Ishikawa (cell line): Measurements from ENCODE around the gene PPP1R12A.

Experiments
- CEBPB ChIP-seq: IDR thresholded peaks from 2 replicates; pipeline ENCODE4 v1.6.1; 2012
- CREB1 ChIP-seq: IDR thresholded peaks from 2 replicates; pipeline ENCODE4 v1.6.1; 2012; ENCODE audit warnings: low read depth
- EGR1 ChIP-seq: IDR thresholded peaks from 2 replicates; pipeline ENCODE4 v1.6.1; 2012
- EP300 ChIP-seq: IDR thresholded peaks from 2 replicates; pipeline ENCODE4 v1.6.1; 2012; ENCODE audit warnings: borderline replicate concordance
- FOXM1 ChIP-seq: IDR thresholded peaks from 2 replicates; pipeline ENCODE4 v1.6.1; 2012; ENCODE audit warnings: low read depth, borderline replicate concordance
- MAX ChIP-seq: IDR thresholded peaks from 2 replicates; pipeline ENCODE4 v1.6.1; 2012
- NFIC ChIP-seq: IDR thresholded peaks from 2 replicates; pipeline ENCODE4 v1.6.1; 2012
- RAD21 ChIP-seq: IDR thresholded peaks from 2 replicates; pipeline ENCODE4 v1.6.1; 2012; ENCODE audit warnings: low read depth
- TAF1 ChIP-seq: IDR thresholded peaks from 2 replicates; pipeline ENCODE4 v1.6.1; 2012; ENCODE audit warnings: low read depth, mild to moderate bottlenecking
- TCF12 ChIP-seq: IDR thresholded peaks from 2 replicates; pipeline ENCODE4 v1.6.1; 2012; ENCODE audit warnings: low read depth
- TEAD4 ChIP-seq: IDR thresholded peaks from 2 replicates; pipeline ENCODE4 v1.6.1; 2012
- USF1 ChIP-seq: IDR thresholded peaks from 2 replicates; pipeline ENCODE4 v1.6.1; 2012
- YY1 ChIP-seq: IDR thresholded peaks from 2 replicates; pipeline ENCODE4 v1.6.1; 2012; ENCODE audit warnings: low read depth
- ZBTB7A ChIP-seq: IDR thresholded peaks from 2 replicates; pipeline ENCODE4 v1.6.1; 2012; ENCODE audit warnings: low read depth
- TF ChIP-seq, protein P1 (sequence below): IDR thresholded peaks from 2 replicates; pipeline ENCODE4 v1.6.1; 2012; ENCODE audit warnings: low read depth, mild to moderate bottlenecking

The PPP1R12A gene

GRCh38 chr12:79982086-79983062 is 47.5 kb upstream of the PPP1R12A start:
- no peak for TF ChIP-seq YY1
- TF ChIP-seq RAD21 = 0 out of 2 replicates have a peak, but pooled peaks have one; percentile 17

- no peak for TF ChIP-seq YY1
- TF ChIP-seq ZBTB7A = no peak
- TF ChIP-seq NFIC = no peak
- TF ChIP-seq EGR1 = no peak
- no peak for TF ChIP-seq CREB1
- no peak for TF ChIP-seq FOXM1
- no peak for TF ChIP-seq EP300
- TF ChIP-seq TCF12 = no peak
- no peak for TF ChIP-seq TAF1
- no peak for TF ChIP-seq CEBPB
- TF ChIP-seq USF1 = no peak
- TF ChIP-seq, protein P1, sequence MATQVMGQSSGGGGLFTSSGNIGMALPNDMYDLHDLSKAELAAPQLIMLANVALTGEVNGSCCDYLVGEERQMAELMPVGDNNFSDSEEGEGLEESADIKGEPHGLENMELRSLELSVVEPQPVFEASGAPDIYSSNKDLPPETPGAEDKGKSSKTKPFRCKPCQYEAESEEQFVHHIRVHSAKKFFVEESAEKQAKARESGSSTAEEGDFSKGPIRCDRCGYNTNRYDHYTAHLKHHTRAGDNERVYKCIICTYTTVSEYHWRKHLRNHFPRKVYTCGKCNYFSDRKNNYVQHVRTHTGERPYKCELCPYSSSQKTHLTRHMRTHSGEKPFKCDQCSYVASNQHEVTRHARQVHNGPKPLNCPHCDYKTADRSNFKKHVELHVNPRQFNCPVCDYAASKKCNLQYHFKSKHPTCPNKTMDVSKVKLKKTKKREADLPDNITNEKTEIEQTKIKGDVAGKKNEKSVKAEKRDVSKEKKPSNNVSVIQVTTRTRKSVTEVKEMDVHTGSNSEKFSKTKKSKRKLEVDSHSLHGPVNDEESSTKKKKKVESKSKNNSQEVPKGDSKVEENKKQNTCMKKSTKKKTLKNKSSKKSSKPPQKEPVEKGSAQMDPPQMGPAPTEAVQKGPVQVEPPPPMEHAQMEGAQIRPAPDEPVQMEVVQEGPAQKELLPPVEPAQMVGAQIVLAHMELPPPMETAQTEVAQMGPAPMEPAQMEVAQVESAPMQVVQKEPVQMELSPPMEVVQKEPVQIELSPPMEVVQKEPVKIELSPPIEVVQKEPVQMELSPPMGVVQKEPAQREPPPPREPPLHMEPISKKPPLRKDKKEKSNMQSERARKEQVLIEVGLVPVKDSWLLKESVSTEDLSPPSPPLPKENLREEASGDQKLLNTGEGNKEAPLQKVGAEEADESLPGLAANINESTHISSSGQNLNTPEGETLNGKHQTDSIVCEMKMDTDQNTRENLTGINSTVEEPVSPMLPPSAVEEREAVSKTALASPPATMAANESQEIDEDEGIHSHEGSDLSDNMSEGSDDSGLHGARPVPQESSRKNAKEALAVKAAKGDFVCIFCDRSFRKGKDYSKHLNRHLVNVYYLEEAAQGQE = no peak
- TF ChIP-seq RAD21 = no peak
- TF ChIP-seq MAX = no peak
- no peak for TF ChIP-seq TEAD4
These were observed 43.8 kb upstream of the PPP1R12A start for GRCh38 chr12:79978692-79979091.

GRCh38 chr12:79975143-79975542 is 40.2 kb upstream of the PPP1R12A start:
- TF ChIP-seq CEBPB (no peak), USF1 (no peak), TCF12 (no peak), FOXM1 (no peak), YY1 (no peak), RAD21 (no peak), TAF1 (no peak), EGR1 (no peak)
- TF ChIP-seq, protein P1 = no peak

DNA sequence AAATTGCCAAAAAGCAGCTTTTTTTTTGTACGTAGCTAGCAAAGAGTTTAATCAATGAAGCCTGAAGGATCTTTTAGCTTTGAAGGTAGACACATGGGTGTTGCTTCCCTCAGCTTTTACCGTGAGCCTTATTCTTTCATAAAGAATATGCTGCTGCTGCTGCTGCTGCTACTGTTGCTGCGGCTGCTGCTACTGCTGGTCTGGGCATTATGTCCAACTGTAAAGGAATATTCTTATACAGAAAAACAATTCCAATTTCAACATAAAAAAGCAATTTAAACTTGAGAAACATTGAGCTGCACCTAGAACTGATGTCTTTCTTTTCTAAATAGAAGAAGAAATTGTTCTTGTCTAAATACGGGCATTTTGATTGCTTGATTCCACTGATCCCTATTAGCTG is 38.9 kb upstream of the PPP1R12A start:
- TF ChIP-seq CEBPB (no peak), ZBTB7A (no peak), TCF12 (no peak), USF1 (no peak), EGR1 (no peak), FOXM1 (no peak), MAX (no peak), NFIC (no peak)

GRCh38 chr12:79964100-79964627 is 29.3 kb upstream of the PPP1R12A start:
- TF ChIP-seq TAF1 (no peak), YY1 (no peak), RAD21 (no peak)
- TF ChIP-seq, protein P1 = no peak
